ENCODE data around the gene HPSE2. TPM values are rescaled to one million over a fixed set of nuclear protein-coding genes. Genes with fewer than 3 reads are reported as not detected.

Gene HPSE2
- total and polyA plus RNA-seq, 2 of the 13 experiments (the other 11 are each of a cell fraction or from before 2014, with no cell fraction given): 0.01 TPM; not detected in 1

GRCh38 chr10:99224766-99225165 is 10.9 kb downstream of the HPSE2 start:
- H3K4me1 ChIP-seq (ENCODE audit: insufficient read depth, low read length): no peaks in the 10 kb centered on the region
- H3K9ac ChIP-seq (ENCODE audit: insufficient read depth, low read depth, low read length): no peak overlapping the region
- TF ChIP-seq E2F1 (CRISPR knock-in tag; IDR thresholded peaks at IDR 0.05) (no peak), TP53 (CRISPR knock-in tag; conservative IDR thresholded peaks at IDR 0.05) (no peak), ZNF775 (CRISPR knock-in tag; IDR thresholded peaks at IDR 0.05; ENCODE audit: borderline replicate concordance) (no peak), XBP1 (CRISPR knock-in tag; IDR thresholded peaks at IDR 0.05) (no peak), ZNF484 (CRISPR knock-in tag; IDR thresholded peaks at IDR 0.05; ENCODE audit: borderline replicate concordance, low read depth) (no peak), ZBTB33 (CRISPR knock-in tag; IDR thresholded peaks at IDR 0.05) (no peak), ZNF713 (CRISPR knock-in tag; IDR thresholded peaks at IDR 0.05) (no peak), TARDBP (CRISPR knock-in tag; IDR thresholded peaks at IDR 0.05) (no peak)
- TF ChIP-seq, protein P1, sequence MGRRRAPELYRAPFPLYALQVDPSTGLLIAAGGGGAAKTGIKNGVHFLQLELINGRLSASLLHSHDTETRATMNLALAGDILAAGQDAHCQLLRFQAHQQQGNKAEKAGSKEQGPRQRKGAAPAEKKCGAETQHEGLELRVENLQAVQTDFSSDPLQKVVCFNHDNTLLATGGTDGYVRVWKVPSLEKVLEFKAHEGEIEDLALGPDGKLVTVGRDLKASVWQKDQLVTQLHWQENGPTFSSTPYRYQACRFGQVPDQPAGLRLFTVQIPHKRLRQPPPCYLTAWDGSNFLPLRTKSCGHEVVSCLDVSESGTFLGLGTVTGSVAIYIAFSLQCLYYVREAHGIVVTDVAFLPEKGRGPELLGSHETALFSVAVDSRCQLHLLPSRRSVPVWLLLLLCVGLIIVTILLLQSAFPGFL (CRISPR knock-in tag; IDR thresholded peaks at IDR 0.05): no peak
- H3K4me2 ChIP-seq (ENCODE audit: low read depth, low read length): no peak overlapping the region
- FAIRE-seq (no peak), DNase-seq (ENCODE audit: low spot score) (no peak), ATAC-seq (no peak)
- H3K36me3 ChIP-seq (replicated peaks in 1 of 2; ENCODE audit: control insufficient read depth in 1 of 2, insufficient read depth in 2 of 2, low read length in 2 of 2): no peaks in the 10 kb centered on the region
- POLR2A ChIA-PET: no interaction called here
- H3K27ac ChIP-seq (ENCODE audit: extremely low read length, insufficient read depth, low read length): no peak overlapping the region
- WGBS (ENCODE audit: low lambda C conversion rate): 8% methylated on average over 3 of the region's 3 CpGs
- no TSS peak for BruUV-seq (replicated peaks)
- no peak overlapping the region for H2AFZ ChIP-seq (ENCODE audit: low read length)
- in situ Hi-C loops (cut with HindIII; ENCODE audit: extremely low pct_ligation_motif_present, low pct_unique_long_range_greater_than_20kb) (no loop called here), intact Hi-C loops (cut with micrococcal nuclease; ENCODE audit: unreplicated experiment) (no loop called here)
- CTCF ChIA-PET (ENCODE audit: low intra/inter-chr PET ratio, low total read pairs): no interaction called here
- no peaks in the 10 kb centered on the region for H4K20me1 ChIP-seq (ENCODE audit: insufficient read depth, low read length)
- no peaks in the 10 kb centered on the region for H3K27me3 ChIP-seq (ENCODE audit: control insufficient read depth in 1 of 2, insufficient read depth in 2 of 2, low read length in 2 of 2)
- H3K79me2 ChIP-seq (ENCODE audit: insufficient read depth, low read length): no peaks in the 10 kb centered on the region
- H3K9me3 ChIP-seq (ENCODE audit: low read length): no peaks in the 10 kb centered on the region
- H3K4me3 ChIP-seq (replicated peaks in 1 of 3; ENCODE audit: insufficient read depth in 1 of 3, low read depth in 2 of 3, low read length in 3 of 3): no peak overlapping the region
